AG04449 (cell line): Measurements from ENCODE around the gene MBNL2.

ENCODE experiments used
- CTCF ChIA-PET: fragments of 350-600 bp; formaldehyde crosslinking; extraction: SDS; loops from one replicate; lab custom pipeline; 2021; ENCODE audit warnings: antibody characterized with exemption; lab: Yijun Ruan, JAX
- POLR2A ChIA-PET: fragments of 400-600, 350-600 bp; formaldehyde crosslinking; extraction: SDS; loops from one replicate; lab custom pipeline; 2020; ENCODE audit warnings: antibody characterized with exemption, inconsistent platforms; lab: Yijun Ruan, JAX
- DNase-seq: peaks from one replicate; pipeline ENCODE4 v3.0.0-alpha.2; 2010; ENCODE audit warnings: low read depth, low spot score
- H3K4me3 ChIP-seq: 2 replicates; pipeline ENCODE4 v1.5.1; 2011; ENCODE audit warnings: low read depth, mild to moderate bottlenecking, control low read depth, low read length
- TF ChIP-seq, protein P1 (sequence below): IDR thresholded peaks from one replicate; pipeline ENCODE4 v1.5.1; 2011; ENCODE audit warnings: mild to moderate bottlenecking, moderate library complexity, low read length, control low read depth, inconsistent platforms; ENCODE audit not compliant: insufficient read depth; ENCODE audit errors: missing control alignments

The MBNL2 gene

DNA sequence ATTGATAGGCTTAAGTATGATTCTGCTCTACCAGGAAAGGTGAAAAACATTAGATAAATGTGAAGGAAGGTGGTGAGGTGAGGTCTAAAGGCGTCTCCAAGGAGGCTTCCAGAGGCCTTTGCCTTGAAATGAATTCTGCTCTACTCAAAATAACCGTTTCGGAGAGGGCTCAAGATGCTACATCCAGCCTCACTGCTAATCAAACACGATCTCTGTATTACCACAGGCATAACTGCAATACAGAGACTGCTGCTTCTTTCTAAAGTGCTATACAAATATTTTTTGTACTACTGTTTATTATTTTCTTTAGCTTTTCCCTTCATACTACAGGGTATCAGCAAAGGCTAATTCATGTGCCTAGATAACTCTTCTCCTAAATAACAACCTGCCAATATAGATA is 16.8 kb downstream of the MBNL2 start:
- TF ChIP-seq, protein P1, sequence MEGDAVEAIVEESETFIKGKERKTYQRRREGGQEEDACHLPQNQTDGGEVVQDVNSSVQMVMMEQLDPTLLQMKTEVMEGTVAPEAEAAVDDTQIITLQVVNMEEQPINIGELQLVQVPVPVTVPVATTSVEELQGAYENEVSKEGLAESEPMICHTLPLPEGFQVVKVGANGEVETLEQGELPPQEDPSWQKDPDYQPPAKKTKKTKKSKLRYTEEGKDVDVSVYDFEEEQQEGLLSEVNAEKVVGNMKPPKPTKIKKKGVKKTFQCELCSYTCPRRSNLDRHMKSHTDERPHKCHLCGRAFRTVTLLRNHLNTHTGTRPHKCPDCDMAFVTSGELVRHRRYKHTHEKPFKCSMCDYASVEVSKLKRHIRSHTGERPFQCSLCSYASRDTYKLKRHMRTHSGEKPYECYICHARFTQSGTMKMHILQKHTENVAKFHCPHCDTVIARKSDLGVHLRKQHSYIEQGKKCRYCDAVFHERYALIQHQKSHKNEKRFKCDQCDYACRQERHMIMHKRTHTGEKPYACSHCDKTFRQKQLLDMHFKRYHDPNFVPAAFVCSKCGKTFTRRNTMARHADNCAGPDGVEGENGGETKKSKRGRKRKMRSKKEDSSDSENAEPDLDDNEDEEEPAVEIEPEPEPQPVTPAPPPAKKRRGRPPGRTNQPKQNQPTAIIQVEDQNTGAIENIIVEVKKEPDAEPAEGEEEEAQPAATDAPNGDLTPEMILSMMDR, result no peak
- DNase-seq, result no peak
- ChIA-PET CTCF (interaction anchor here (1.2 to 1.7 kb wide), 4 partner anchors 105 to 130 kb away, joined by 4 to 7 read pairs (median 6); no protein-coding TSS in a partner anchor), POLR2A (interaction anchor here (1.1 kb wide), 2 partner anchors 15 to 122 kb away, joined by 3 read pairs; no protein-coding TSS in a partner anchor)
- H3K4me3 ChIP-seq, result no peak overlapping the region

DNA sequence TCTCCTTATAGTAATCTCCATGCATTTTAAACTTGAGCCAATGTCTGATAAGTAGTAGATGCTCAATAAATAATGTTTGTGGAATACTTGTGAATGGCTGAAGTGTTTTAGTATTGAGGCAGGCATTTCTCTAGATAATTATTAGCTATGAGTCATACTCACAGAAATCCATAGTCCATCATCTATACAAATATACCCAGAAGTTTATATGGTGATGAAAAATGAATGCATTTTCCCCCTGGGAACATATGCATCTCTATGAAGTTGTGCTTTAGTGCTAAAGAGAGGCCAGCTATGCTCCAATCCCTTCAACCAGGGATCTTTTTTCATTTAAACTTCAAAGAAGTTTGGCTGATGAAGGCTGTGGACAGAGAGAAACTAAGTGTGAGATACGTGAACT is 17.2 kb downstream of the MBNL2 start:
- ChIA-PET POLR2A (interaction anchor here (1.1 kb wide), 2 partner anchors 16 to 123 kb away, joined by 3 read pairs; no protein-coding TSS in a partner anchor), CTCF (interaction anchor here (1.0 to 1.7 kb wide), 7 partner anchors 12 to 130 kb away, joined by 3 to 7 read pairs (median 5); no protein-coding TSS in a partner anchor)

DNA sequence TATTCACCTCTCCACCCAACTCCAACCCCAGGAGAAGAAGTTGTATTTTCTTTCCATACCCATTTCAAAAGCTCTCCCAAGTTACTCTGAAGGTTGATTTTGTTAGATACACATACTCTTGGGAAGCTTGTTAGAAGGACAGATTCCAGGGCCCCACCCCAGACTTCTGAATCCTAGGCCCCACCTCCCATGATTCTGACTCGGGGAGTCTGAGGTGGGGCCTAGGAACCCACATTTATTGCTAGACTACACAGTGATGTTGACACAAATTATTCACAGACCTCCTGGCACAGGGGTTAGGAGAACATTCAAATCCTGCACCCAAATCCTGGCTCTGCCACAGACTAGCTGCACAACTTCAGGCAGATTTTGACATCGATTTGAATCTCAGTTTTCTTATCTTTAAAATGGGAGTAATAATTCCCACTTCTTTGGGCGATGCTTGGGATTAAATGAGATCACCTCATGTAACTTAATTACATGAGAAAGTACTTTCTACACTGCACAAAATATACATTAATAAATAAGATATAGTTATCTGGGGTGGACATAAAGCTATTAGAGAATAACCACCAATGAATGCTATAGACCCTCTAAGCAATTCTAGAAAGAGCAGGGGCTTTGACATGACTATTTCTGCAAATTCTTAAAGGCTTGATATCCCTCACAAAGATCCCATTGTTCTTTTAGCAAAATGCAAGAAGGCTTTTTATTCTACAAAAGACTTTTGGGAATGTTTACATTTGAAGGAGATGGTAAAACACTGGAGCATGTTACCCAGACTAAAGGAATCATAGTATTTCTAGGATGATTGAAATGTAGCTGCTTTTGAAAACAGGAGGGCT is 18.0 kb downstream of the MBNL2 start:
- CTCF ChIA-PET, result interaction anchor here (1.0 to 1.7 kb wide), 9 partner anchors 12 to 131 kb away, joined by 3 to 7 read pairs (median 4); no protein-coding TSS in a partner anchor
- POLR2A ChIA-PET, result interaction anchor here (1.1 kb wide), 2 partner anchors 16 to 123 kb away, joined by 3 read pairs; no protein-coding TSS in a partner anchor
- TF ChIP-seq, protein P1, result no peak
- H3K4me3 ChIP-seq, result no peak overlapping the region
- DNase-seq, result no peak

More for the DNA sequence above, 17.2 kb downstream of the MBNL2 start:
- TF ChIP-seq, protein P1, result no peak
- no peak overlapping the region for H3K4me3 ChIP-seq
- DNase-seq, result no peak

DNA sequence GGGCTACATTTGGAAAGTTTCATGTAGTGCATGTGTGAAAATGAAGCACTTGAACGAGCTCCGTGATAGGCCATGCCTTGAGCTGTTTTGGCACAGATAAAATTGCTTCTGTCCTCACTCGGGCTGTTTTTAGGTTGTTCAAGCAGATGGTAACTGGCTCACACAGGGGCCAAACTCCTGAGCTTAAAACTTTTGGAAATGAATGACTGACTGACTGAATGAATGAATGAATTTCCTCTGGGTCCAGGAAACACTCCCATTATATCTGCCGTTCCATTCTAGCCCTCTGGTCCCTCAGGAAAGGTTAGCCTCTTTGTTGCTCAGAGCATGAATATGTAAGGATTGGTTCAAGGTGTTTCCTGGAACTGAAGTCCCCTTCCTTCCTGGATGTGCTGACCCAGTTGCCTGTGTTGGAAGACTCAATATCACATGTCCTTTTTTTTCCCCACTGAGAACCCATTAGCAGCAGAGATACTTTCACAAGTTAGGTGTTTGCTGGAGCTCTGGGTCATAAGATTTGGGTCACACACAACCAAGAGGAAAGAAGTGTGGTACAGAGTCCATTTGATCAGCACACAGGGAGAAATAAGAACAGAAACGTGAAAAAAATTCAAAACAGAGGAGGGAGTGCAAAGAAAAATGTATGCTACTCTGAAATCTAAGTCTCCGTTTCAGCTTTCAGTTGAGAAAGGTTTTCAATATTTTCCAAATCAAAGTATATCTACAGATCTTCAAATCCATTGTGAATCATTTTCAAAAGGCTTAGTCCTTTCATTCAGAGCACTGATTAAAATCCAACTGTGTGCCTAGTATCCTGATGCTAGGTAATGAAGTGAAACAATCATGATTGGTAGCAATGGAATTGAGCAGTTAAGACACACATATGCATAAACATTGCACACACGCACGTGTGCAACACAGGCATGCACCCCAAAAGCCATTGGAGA is 18.9 kb downstream of the MBNL2 start:
- DNase-seq, result no peak
- ChIA-PET POLR2A (interaction anchor here (0.9 kb wide), 1 partner anchor 9 kb away, joined by 4 read pairs; no protein-coding TSS in a partner anchor), CTCF (interaction anchor here (1.0 to 1.7 kb wide), 4 partner anchors 12 to 103 kb away, joined by 3 to 7 read pairs (median 3); no protein-coding TSS in a partner anchor)
- TF ChIP-seq, protein P1, result no peak
- H3K4me3 ChIP-seq, result no peak overlapping the region

DNA sequence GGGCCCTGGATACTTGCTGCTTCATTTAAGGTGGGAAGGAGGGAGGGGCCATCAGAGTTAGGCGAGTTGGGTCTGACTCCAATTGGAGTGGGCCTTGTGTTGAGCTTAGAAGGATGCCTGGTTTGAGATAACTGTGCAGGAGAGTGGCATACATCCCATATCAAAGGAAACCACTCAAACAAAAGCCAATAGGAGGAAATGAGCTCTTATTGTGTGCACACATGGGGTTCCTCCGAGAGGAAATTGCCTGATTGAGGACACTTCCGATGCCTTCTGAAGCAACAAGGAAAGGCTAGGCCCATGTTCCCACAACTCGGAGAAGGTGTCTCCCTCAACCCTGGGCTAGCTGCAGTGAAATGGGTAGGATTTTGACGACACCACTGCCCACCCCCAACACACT is 19.6 kb downstream of the MBNL2 start:
- CTCF ChIA-PET, result no interaction called here
- no peak for DNase-seq
- TF ChIP-seq, protein P1, result no peak
- POLR2A ChIA-PET, result interaction anchor here (0.9 kb wide), 1 partner anchor 10 kb away, joined by 4 read pairs; no protein-coding TSS in a partner anchor
- H3K4me3 ChIP-seq, result no peak overlapping the region
